Type B pancreatic cell (in vitro differentiated cells): ENCODE measurements around the gene BTBD9. TPM values are rescaled to one million over a fixed set of nuclear protein-coding genes. Genes with fewer than 3 reads are reported as not detected.
"Not testable (repeated sequence)": the region's sequence is repeated elsewhere in the genome, so short reads cannot be mapped to it uniquely, and the experiment has no call there.

Experiments used
- DNase-seq: peaks from one replicate; pipeline ENCODE4 v3.0.0; 2021; ENCODE audit warnings: mixed read lengths; ENCODE audit not compliant: unreplicated experiment; ENCODE audit errors: extremely low spot score
- H3K27ac Mint-ChIP-seq: 2 replicates; pipeline ENCODE4 v1.8.0; 2021; ENCODE audit warnings: mild to moderate bottlenecking, mixed read lengths
- H3K27me3 Mint-ChIP-seq: 2 replicates; pipeline ENCODE4 v1.8.0; 2021; ENCODE audit warnings: mixed read lengths
- H3K36me3 Mint-ChIP-seq: 2 replicates; pipeline ENCODE4 v1.8.0; 2021; ENCODE audit warnings: mixed read lengths
- H3K4me1 Mint-ChIP-seq: one replicate; pipeline ENCODE4 v1.8.0; 2021; ENCODE audit warnings: mixed read lengths; ENCODE audit not compliant: unreplicated experiment
- H3K4me3 Mint-ChIP-seq: 2 replicates; pipeline ENCODE4 v1.8.0; 2021; ENCODE audit warnings: mild to moderate bottlenecking, mixed read lengths
- H3K9me3 Mint-ChIP-seq: 2 replicates; pipeline ENCODE4 v1.8.0; 2021; ENCODE audit warnings: mixed read lengths
- total RNA-seq: library from RNA; stranded (reverse); gene quantifications from 2 replicates; pipeline ENCODE4 v1.2.1, GENCODE V29; 2021; ENCODE audit warnings: low replicate concordance
- TF ChIP-seq, protein P1 (sequence below): fragments of 200-600 bp; sonication (generic); conservative IDR thresholded peaks from 2 replicates; pipeline ENCODE4 v1.5.0; 2021; ENCODE audit warnings: antibody characterized with exemption, mild to moderate bottlenecking

BTBD9 gene
- total RNA-seq, 1 donor from 2014 or later = 14.9 TPM

DNA sequence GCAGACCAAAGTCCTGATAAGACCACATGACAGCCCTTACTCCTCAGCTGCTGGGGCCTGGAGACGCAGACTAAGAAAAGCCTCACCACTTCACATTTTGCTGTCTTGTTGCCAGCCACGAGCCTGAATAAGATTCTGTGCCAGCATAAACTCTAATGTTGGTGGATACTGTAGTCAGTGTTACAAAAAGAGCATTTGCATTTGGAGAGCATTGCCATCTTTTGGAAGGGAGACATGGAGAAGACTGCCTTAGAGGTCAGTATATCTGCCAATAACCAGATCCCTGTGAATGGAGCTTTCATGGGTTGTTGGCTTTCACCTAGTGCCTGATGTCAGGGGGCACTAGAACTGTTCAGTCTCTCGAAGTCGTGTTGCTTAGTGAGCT lies 505.0 kb downstream of the BTBD9 start:
- no peak overlapping the region for H3K4me3 Mint-ChIP-seq
- H3K27me3 Mint-ChIP-seq = no peaks in the 10 kb centered on the region
- TF ChIP-seq, protein P1, sequence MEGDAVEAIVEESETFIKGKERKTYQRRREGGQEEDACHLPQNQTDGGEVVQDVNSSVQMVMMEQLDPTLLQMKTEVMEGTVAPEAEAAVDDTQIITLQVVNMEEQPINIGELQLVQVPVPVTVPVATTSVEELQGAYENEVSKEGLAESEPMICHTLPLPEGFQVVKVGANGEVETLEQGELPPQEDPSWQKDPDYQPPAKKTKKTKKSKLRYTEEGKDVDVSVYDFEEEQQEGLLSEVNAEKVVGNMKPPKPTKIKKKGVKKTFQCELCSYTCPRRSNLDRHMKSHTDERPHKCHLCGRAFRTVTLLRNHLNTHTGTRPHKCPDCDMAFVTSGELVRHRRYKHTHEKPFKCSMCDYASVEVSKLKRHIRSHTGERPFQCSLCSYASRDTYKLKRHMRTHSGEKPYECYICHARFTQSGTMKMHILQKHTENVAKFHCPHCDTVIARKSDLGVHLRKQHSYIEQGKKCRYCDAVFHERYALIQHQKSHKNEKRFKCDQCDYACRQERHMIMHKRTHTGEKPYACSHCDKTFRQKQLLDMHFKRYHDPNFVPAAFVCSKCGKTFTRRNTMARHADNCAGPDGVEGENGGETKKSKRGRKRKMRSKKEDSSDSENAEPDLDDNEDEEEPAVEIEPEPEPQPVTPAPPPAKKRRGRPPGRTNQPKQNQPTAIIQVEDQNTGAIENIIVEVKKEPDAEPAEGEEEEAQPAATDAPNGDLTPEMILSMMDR = no peak
- DNase-seq = no peak
- H3K27ac Mint-ChIP-seq = no peak overlapping the region
- peaks cover 21% of the 10 kb centered on the region for H3K36me3 Mint-ChIP-seq
- no peaks in the 10 kb centered on the region for H3K9me3 Mint-ChIP-seq
- peaks cover 17% of the 10 kb centered on the region for H3K4me1 Mint-ChIP-seq

DNA sequence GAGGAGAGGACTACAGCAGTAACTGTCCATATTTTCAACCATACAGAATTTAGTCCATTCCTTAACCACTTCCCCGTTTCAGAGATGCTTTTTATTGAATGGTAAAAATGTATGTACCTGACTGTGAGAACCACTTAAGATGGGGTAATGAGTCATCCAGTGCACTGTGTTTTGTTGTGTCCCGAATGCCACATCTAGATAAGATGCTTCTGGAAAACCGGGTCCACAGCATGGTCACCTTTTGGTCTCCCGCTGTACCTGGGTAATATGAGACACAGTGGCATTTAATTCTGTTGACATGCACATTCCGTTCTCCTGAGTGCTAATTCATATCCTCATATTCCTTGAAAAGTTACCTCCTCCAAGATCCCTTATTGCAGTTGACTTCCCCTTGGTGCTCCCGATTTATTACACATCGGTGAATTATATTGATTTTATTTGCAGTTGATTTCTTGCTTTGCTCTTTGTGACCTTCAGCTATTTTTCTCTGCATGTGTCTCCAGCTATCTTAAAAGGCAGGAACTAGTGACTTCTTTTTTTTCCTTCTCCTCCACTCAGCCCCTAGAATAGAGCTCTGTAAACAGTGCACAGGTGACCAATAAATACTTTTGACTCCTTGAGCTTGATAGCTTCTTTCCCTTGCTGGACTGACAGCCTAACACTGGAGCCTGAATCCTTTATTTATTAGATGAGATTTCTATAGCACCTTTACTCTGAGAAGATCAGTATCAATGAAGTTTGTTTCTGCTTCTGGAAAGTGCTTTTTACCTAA lies 505.6 kb downstream of the BTBD9 start:
- no peak for DNase-seq
- no peak overlapping the region for H3K4me3 Mint-ChIP-seq
- no peak overlapping the region for H3K27ac Mint-ChIP-seq
- peaks cover 25% of the 10 kb centered on the region for H3K36me3 Mint-ChIP-seq
- H3K4me1 Mint-ChIP-seq = peaks cover 17% of the 10 kb centered on the region
- TF ChIP-seq, protein P1 = no peak
- H3K9me3 Mint-ChIP-seq = no peaks in the 10 kb centered on the region
- H3K27me3 Mint-ChIP-seq = no peaks in the 10 kb centered on the region

DNA sequence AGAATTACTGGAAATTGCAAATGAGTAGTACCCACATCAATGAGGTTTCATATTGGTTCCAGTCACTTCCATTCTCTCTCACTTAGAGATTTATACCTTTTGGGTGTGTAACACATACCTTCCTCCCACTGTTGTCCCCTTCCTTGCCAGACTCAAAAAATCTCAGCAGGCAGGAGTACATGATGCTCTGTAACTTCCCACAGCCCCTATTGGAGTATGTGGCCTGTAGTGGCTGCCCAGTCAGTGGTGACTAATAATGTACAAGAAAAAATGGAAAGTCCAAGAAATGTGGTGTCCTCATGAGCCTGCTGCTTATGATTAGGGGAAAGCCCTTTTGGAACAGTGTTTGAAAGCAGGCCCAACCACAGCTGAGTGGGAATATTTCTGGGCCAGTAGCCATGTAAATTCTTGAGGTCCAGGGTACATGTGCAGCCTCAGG lies 508.2 kb downstream of the BTBD9 start:
- DNase-seq = no peak
- TF ChIP-seq, protein P1 = no peak
- H3K36me3 Mint-ChIP-seq = peaks cover 29% of the 10 kb centered on the region
- H3K4me3 Mint-ChIP-seq = no peak overlapping the region
- H3K4me1 Mint-ChIP-seq = peaks cover 5% of the 10 kb centered on the region
- H3K27ac Mint-ChIP-seq = no peak overlapping the region
- no peaks in the 10 kb centered on the region for H3K27me3 Mint-ChIP-seq
- H3K9me3 Mint-ChIP-seq = peaks cover 5% of the 10 kb centered on the region

DNA sequence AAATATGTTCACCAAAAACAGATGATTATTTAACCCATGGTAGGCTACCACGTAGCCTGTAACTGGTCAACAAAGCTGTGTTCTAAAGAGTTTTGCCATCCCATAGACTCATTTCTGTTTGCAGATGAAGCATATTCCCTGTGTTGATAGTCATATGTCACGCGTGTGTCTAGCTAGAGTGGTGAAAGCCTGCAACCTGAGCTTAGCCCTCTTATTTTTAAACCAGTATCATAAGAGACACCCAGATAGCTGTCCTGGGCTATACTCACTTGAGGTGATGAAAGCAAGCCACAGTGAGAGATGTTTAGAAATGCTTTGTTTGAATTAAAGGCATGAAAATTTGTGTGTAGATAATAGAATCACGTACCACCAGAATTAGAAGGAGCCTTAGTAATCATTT lies 512.4 kb downstream of the BTBD9 start:
- Mint-ChIP-seq H3K9me3 (peaks cover 9% of the 10 kb centered on the region), H3K4me3 (no peak overlapping the region), H3K36me3 (peaks cover 45% of the 10 kb centered on the region), H3K27ac (no peak overlapping the region), H3K4me1 (no peaks in the 10 kb centered on the region), H3K27me3 (no peaks in the 10 kb centered on the region)
- DNase-seq = no peak
- TF ChIP-seq, protein P1 = no peak

DNA sequence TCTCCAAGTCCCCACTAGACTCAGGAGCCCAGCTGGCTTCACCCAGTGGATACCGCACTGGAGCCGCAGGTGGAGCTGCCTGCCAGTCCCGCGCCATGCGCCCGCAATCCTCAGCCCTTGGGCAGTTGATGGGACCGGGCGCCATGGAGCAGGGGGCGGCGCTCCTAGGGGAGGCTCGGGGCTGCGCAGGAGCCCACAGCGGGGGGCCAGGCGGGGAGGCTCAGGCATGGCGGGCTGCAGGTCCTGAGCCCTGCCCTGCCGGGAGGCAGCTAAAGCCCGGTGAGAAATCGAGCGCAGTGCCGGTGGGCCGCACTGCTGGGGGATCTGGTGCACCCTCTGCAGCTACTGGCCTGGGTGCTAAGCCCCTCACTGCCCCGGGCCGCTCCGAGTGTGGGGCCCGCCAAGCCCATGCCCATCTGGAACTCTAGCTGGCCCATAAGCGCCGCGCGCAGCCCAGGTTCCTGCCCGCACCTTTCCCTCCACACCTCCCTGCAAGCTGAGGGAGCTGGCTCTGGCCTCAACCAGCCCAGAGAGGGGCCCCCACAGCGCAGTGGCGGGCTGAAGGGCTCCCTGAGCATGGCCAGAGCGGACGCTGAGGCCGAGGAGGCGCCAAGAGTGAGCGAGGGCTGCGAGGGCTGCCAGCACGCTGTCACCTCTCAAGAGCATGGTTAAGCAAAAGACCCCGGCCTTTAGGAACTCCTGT lies 515.4 kb downstream of the BTBD9 start:
- not testable (repeated sequence) for H3K27me3 Mint-ChIP-seq, H3K27ac Mint-ChIP-seq

DNA sequence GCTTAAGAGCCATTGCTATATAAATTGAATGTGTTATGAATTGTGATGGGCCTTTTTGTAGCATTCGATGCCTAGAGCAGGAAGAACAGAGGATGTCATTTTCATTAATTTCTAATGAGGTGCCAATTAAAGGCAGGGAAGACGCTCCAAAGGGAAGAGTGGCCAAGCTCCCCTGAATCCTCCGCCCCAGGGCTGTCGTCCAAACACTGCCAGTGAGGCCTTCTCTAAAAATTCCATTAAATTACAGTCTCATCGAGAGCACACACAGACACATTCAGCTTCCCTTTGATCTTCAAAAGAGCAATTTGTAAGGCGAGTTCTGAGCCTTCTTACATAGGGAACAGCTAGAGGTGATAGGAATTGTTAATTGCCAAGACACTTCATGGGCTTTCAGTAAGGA lies 520.2 kb downstream of the BTBD9 start:
- DNase-seq = no peak
- TF ChIP-seq, protein P1 = no peak
- Mint-ChIP-seq H3K27me3 (no peaks in the 10 kb centered on the region), H3K36me3 (peaks cover 43% of the 10 kb centered on the region), H3K27ac (no peak overlapping the region), H3K4me3 (no peak overlapping the region), H3K9me3 (no peaks in the 10 kb centered on the region), H3K4me1 (peaks cover 14% of the 10 kb centered on the region)

More for the DNA sequence above, 515.4 kb downstream of the BTBD9 start:
- DNase-seq, H3K4me1 Mint-ChIP-seq, H3K4me3 Mint-ChIP-seq, H3K9me3 Mint-ChIP-seq: not testable (repeated sequence)
- H3K36me3 Mint-ChIP-seq = peaks cover 48% of the 10 kb centered on the region
